ENCODE results near the gene SLC37A2. TPM values are rescaled to one million over a fixed set of nuclear protein-coding genes. Genes with fewer than 3 reads are reported as not detected.

SLC37A2 gene
- total RNA-seq, 1 experiment from 2014 or later, result 5.1 TPM

GRCh38 chr11:125082611-125083311, 19.7 kb downstream of the SLC37A2 start:
- H3K4me3 ChIP-seq (replicated peaks in 1 of 2; ENCODE audit: low read depth in 1 of 2, low read length in 2 of 2), result peak overlapping the region in 1 of 2 experiments; percentile 30; a peak in 1 of 4 replicates
- no peaks in the 10 kb centered on the region for H3K36me3 ChIP-seq (ENCODE audit: control insufficient read depth in 1 of 2, insufficient read depth in 2 of 2, low read length in 2 of 2)
- H2AFZ ChIP-seq (ENCODE audit: low read depth, low read length, poor library complexity, severe bottlenecking), result no peak overlapping the region
- no peaks in the 10 kb centered on the region for H3K27me3 ChIP-seq (ENCODE audit: insufficient read depth, low read length)
- no peaks in the 10 kb centered on the region for H4K20me1 ChIP-seq (ENCODE audit: insufficient read depth)
- TF ChIP-seq REST (IDR thresholded peaks at IDR 0.05; ENCODE audit: low read depth) (no peak), POLR2AphosphoS5 (IDR thresholded peaks at IDR 0.05; ENCODE audit: low read depth, low read length) (0 out of 2 replicates have a peak, but pooled peaks have one; percentile 18), ZFX (IDR thresholded peaks at IDR 0.05) (no peak), EZH2phosphoT487 (IDR thresholded peaks at IDR 0.05; ENCODE audit: borderline replicate concordance) (no peak), RAD21 (IDR thresholded peaks at IDR 0.05; ENCODE audit: low read depth) (no peak; the same call in 1 of the 2 replicates), YY1 (IDR thresholded peaks at IDR 0.05; ENCODE audit: extremely low read depth, insufficient replicate concordance, low read depth, low read length) (no peak), TCF7L2 (IDR thresholded peaks at IDR 0.05; ENCODE audit: borderline replicate concordance, extremely low read depth, insufficient read depth, insufficient read length) (no peak), MAX (IDR thresholded peaks at IDR 0.05) (peak; percentile 68), EGR1 (IDR thresholded peaks at IDR 0.05; ENCODE audit: low read depth) (no peak), FOSL1 (IDR thresholded peaks at IDR 0.05; ENCODE audit: low read depth) (peak; percentile 64), ZNF274 (IDR thresholded peaks at IDR 0.05; ENCODE audit: low read depth, low read length) (no peak), JUND (IDR thresholded peaks at IDR 0.05) (peak; percentile 52), SP1 (IDR thresholded peaks at IDR 0.05; ENCODE audit: low read depth) (peak; percentile 83)
- TF ChIP-seq, protein P1, sequence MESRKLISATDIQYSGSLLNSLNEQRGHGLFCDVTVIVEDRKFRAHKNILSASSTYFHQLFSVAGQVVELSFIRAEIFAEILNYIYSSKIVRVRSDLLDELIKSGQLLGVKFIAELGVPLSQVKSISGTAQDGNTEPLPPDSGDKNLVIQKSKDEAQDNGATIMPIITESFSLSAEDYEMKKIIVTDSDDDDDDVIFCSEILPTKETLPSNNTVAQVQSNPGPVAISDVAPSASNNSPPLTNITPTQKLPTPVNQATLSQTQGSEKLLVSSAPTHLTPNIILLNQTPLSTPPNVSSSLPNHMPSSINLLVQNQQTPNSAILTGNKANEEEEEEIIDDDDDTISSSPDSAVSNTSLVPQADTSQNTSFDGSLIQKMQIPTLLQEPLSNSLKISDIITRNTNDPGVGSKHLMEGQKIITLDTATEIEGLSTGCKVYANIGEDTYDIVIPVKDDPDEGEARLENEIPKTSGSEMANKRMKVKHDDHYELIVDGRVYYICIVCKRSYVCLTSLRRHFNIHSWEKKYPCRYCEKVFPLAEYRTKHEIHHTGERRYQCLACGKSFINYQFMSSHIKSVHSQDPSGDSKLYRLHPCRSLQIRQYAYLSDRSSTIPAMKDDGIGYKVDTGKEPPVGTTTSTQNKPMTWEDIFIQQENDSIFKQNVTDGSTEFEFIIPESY (IDR thresholded peaks at IDR 0.05; ENCODE audit: extremely low read depth, insufficient replicate concordance, low read length), result no peak
- TF ChIP-seq, protein P2, sequence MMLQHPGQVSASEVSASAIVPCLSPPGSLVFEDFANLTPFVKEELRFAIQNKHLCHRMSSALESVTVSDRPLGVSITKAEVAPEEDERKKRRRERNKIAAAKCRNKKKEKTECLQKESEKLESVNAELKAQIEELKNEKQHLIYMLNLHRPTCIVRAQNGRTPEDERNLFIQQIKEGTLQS (IDR thresholded peaks at IDR 0.05), result no peak
- peak overlapping the region; percentile 45 for H3K9ac ChIP-seq (ENCODE audit: low read length)
- peak; percentile 37 for DNase-seq (ENCODE audit: low read depth, low spot score)
- peak; percentile 84 for ATAC-seq
- intact Hi-C loops (cut with micrococcal nuclease), result no loop called here
- no peaks in the 10 kb centered on the region for H3K79me2 ChIP-seq (ENCODE audit: insufficient read depth, low read length)
- H3K9me2 ChIP-seq (ENCODE audit: insufficient read depth), result no peaks in the 10 kb centered on the region
- CTCF ChIA-PET, result interaction anchor here (0.6 to 3.0 kb wide), 3 partner anchors 8 to 110 kb away, joined by 3 to 10 read pairs (median 4); no protein-coding TSS in a partner anchor
- no peaks in the 10 kb centered on the region for H3K9me3 ChIP-seq (ENCODE audit: control insufficient read depth in 1 of 2, insufficient read depth in 1 of 2, low read depth in 1 of 2, low read length in 2 of 2)
- POLR2A ChIA-PET, result interaction anchor here (0.7 to 1.3 kb wide), 4 partner anchors 8 to 1030 kb away, joined by 3 to 7 read pairs (median 6); partner anchors contain the start of gene TMEM218
- RAD21 ChIA-PET (ENCODE audit: low non-redundant PET in 1 of 2, low total read pairs in 2 of 2, uncharacterized antibody in 2 of 2, unreplicated experiment in 2 of 2), result interaction anchor here (0.6 to 1.2 kb wide), 4 partner anchors 9 to 281 kb away, joined by 3 to 6 read pairs (median 5); no protein-coding TSS in a partner anchor
- peaks cover 12 to 68% of the 10 kb centered on the region in 2 experiments; a peak in 3 of 4 replicates for H3K4me1 ChIP-seq (ENCODE audit: control insufficient read depth in 1 of 2, insufficient read depth in 2 of 2, low read length in 2 of 2)
- peak overlapping the region; percentile 40 for H3K27ac ChIP-seq (ENCODE audit: low read depth, low read length)
- BruUV-seq (replicated peaks), result no TSS peak
- H3K4me2 ChIP-seq (ENCODE audit: low read length), result peak overlapping the region; percentile 68

Data from HCT116 (cell line).